Cardiac muscle cell (in vitro differentiated cells and primary cell): ENCODE results near the gene TSKS. TPM values are rescaled to one million over a fixed set of nuclear protein-coding genes. Genes with fewer than 3 reads are reported as not detected.

ENCODE experiments used
- DNase-seq, 2 donors: peaks; one replicate each; pipeline versions ENCODE4 v3.0.0 to v3.0.0-alpha.2; 2010 to 2017; ENCODE audit warnings: low read depth in 1 of 2, low spot score in 1 of 2
- H3K27ac ChIP-seq: fragments of 200-600 bp; sonication (generic); 2 replicates; pipeline ENCODE4 v1.5.1; 2016
- H3K27me3 ChIP-seq: fragments of 200-600 bp; sonication (generic); 2 replicates; pipeline ENCODE4 v1.6.0; 2016; ENCODE audit warnings: control low read depth
- H3K36me3 ChIP-seq: fragments of 200-600 bp; sonication (generic); 2 replicates; pipeline ENCODE4 v1.5.1; 2016; ENCODE audit warnings: control low read depth
- H3K4me1 ChIP-seq: fragments of 200-600 bp; sonication (generic); 2 replicates; pipeline ENCODE4 v1.8.1; 2017; ENCODE audit warnings: low read depth, mild to moderate bottlenecking, mixed run types
- H3K4me3 ChIP-seq: fragments of 200-600 bp; sonication (generic); 2 replicates; pipeline ENCODE4 v1.5.1; 2016; ENCODE audit warnings: mild to moderate bottlenecking
- H3K9me3 ChIP-seq: fragments of 200-600 bp; sonication (generic); 2 replicates; pipeline ENCODE4 v1.5.1; 2017; ENCODE audit warnings: low read depth, mild to moderate bottlenecking, control low read depth
- CTCF ChIP-seq: IDR thresholded peaks from 2 replicates; pipeline ENCODE4 v1.5.1; 2012; ENCODE audit warnings: low read depth, mild to moderate bottlenecking, low read length
- polyA plus RNA-seq: library from polyadenylated mRNA; unstranded; fragments of >200 nt; fragmentation: Nextera tagmentation; extraction: Ambion mirVana; gene quantifications from 2 replicates; pipeline ENCODE4 v1.2.1, GENCODE V29; 2016
- total RNA-seq: library from RNA; depleted of rRNA; stranded (reverse); fragments of >200 nt; gene quantifications from 2 replicates; pipeline ENCODE4 v1.2.3, GENCODE V29; 2016

Gene TSKS
- total and polyA plus RNA-seq, 2 experiments from 2014 or later: 0.09 TPM; not detected in 1

GRCh38 chr19:49792829-49793560, 29.9 kb upstream of the TSKS start:
- H3K27me3 ChIP-seq: no peaks in the 10 kb centered on the region
- no peak for TF ChIP-seq CTCF
- H3K4me3 ChIP-seq: no peak overlapping the region
- no peaks in the 10 kb centered on the region for H3K9me3 ChIP-seq
- DNase-seq: no peak
- H3K27ac ChIP-seq: no peak overlapping the region
- H3K4me1 ChIP-seq: no peaks in the 10 kb centered on the region
- H3K36me3 ChIP-seq: peaks cover 30% of the 10 kb centered on the region

GRCh38 chr19:49791776-49792445, 28.8 kb upstream of the TSKS start:
- no peak for TF ChIP-seq CTCF
- Histone ChIP-seq H3K9me3 (no peaks in the 10 kb centered on the region), H3K27me3 (no peaks in the 10 kb centered on the region), H3K4me1 (no peaks in the 10 kb centered on the region), H3K4me3 (no peak overlapping the region), H3K27ac (no peak overlapping the region), H3K36me3 (peaks cover 23% of the 10 kb centered on the region)
- no peak for DNase-seq

- no peak overlapping the region for H3K4me3 ChIP-seq
- no peaks in the 10 kb centered on the region for H3K27me3 ChIP-seq
- no peak for TF ChIP-seq CTCF
- H3K36me3 ChIP-seq: peaks cover 22% of the 10 kb centered on the region
- H3K27ac ChIP-seq: no peak overlapping the region
- DNase-seq: peak in 1 of 2 donors; percentile 84
- H3K4me1 ChIP-seq: no peaks in the 10 kb centered on the region
- no peaks in the 10 kb centered on the region for H3K9me3 ChIP-seq
Observed at GRCh38 chr19:49790866-49791265, 27.8 kb upstream of the TSKS start.

GRCh38 chr19:49788857-49789256, 25.8 kb upstream of the TSKS start:
- no peak for DNase-seq
- H3K9me3 ChIP-seq: no peaks in the 10 kb centered on the region
- no peaks in the 10 kb centered on the region for H3K27me3 ChIP-seq
- H3K4me3 ChIP-seq: no peak overlapping the region
- no peak overlapping the region for H3K27ac ChIP-seq
- H3K36me3 ChIP-seq: peaks cover 5% of the 10 kb centered on the region
- no peaks in the 10 kb centered on the region for H3K4me1 ChIP-seq
- TF ChIP-seq CTCF: no peak

GRCh38 chr19:49787746-49788145, 24.6 kb upstream of the TSKS start:
- H3K27ac ChIP-seq: no peak overlapping the region
- H3K4me1 ChIP-seq: no peaks in the 10 kb centered on the region
- TF ChIP-seq CTCF: no peak
- H3K36me3 ChIP-seq: peaks cover 8% of the 10 kb centered on the region
- H3K4me3 ChIP-seq: no peak overlapping the region
- no peaks in the 10 kb centered on the region for H3K27me3 ChIP-seq
- DNase-seq: no peak
- no peaks in the 10 kb centered on the region for H3K9me3 ChIP-seq
